ENCODE results near the gene HMGCR. TPM values are rescaled to one million over a fixed set of nuclear protein-coding genes. Genes with fewer than 3 reads are reported as not detected.

Gene HMGCR
- total and polyA plus RNA-seq, 2 donors (not counting 3 experiments of a cell fraction or from before 2014, with no cell fraction given): 39.6 to 104 TPM

GRCh38 chr5:75363726-75364495, 26.9 kb downstream of the HMGCR start:
- Histone ChIP-seq H3K79me2 (ENCODE audit: control insufficient read depth, insufficient read depth, low read length) (no peaks in the 10 kb centered on the region), H3K27ac (ENCODE audit: insufficient read depth, low read depth, low read length) (no peak overlapping the region), H3K4me2 (ENCODE audit: insufficient read depth, low read length) (no peak overlapping the region), H3K4me3 (replicated peaks in 1 of 3; ENCODE audit: insufficient read depth in 1 of 3, low read depth in 1 of 3, low read length in 3 of 3) (no peak overlapping the region), H3K36me3 (ENCODE audit: control insufficient read depth in 2 of 2, extremely low read depth in 1 of 2, insufficient read depth in 2 of 2, low read length in 2 of 2) (peaks cover 15 to 19% of the 10 kb centered on the region in 2 experiments), H3K9me3 (replicated peaks; ENCODE audit: control insufficient read depth, insufficient read depth, low read length) (no peaks in the 10 kb centered on the region), H2AFZ (ENCODE audit: low read depth, low read length) (no peak overlapping the region), H3K27me3 (ENCODE audit: control insufficient read depth in 2 of 2, insufficient read depth in 2 of 2, low read length in 2 of 2) (no peaks in the 10 kb centered on the region), H3K9me1 (replicated peaks; ENCODE audit: control insufficient read depth, extremely low read depth, insufficient read depth, low read length) (no peaks in the 10 kb centered on the region), H3K4me1 (ENCODE audit: control insufficient read depth, extremely low read depth, insufficient read depth, low read length) (peaks cover 12% of the 10 kb centered on the region), H4K20me1 (replicated peaks; ENCODE audit: control insufficient read depth, extremely low read depth, insufficient read depth, low read length) (no peaks in the 10 kb centered on the region), H3K9ac (replicated peaks; ENCODE audit: extremely low read depth, insufficient read depth, low read length) (no peak overlapping the region)
- ChIA-PET POLR2A (no interaction called here), CTCF (interaction anchor here (1.5 to 3.0 kb wide), 3 partner anchors 16 to 317 kb away, joined by 4 to 11 read pairs (median 6); no protein-coding TSS in a partner anchor)
- FAIRE-seq: no peak
- no peak for DNase-seq (ENCODE audit: low read depth, low spot score)
- dilution Hi-C loops (cut with MboI; ENCODE audit: extremely low pct_ligation_motif_present, low sequenced_read_pairs) (no loop called here), intact Hi-C loops (cut with micrococcal nuclease) (no loop called here)
- TF ChIP-seq CTCF (IDR thresholded peaks at IDR 0.05; ENCODE audit: extremely low read depth in 1 of 2, insufficient read depth in 1 of 2, low read depth in 1 of 2, low read length in 2 of 2): no peak
- BruUV-seq (replicated peaks): no TSS peak

- ChIA-PET CTCF (interaction anchor here (1.5 to 3.0 kb wide), 2 partner anchors 17 to 316 kb away, joined by 4 to 11 read pairs; no protein-coding TSS in a partner anchor), POLR2A (no interaction called here)
- dilution Hi-C loops (cut with MboI; ENCODE audit: extremely low pct_ligation_motif_present, low sequenced_read_pairs) (no loop called here), intact Hi-C loops (cut with micrococcal nuclease) (no loop called here)
- no peaks in the 10 kb centered on the region for H4K20me1 ChIP-seq (replicated peaks; ENCODE audit: control insufficient read depth, extremely low read depth, insufficient read depth, low read length)
- no peaks in the 10 kb centered on the region for H3K9me3 ChIP-seq (replicated peaks; ENCODE audit: control insufficient read depth, insufficient read depth, low read length)
- H3K4me3 ChIP-seq (replicated peaks in 1 of 3; ENCODE audit: insufficient read depth in 1 of 3, low read depth in 1 of 3, low read length in 3 of 3): no peak overlapping the region
- H3K4me1 ChIP-seq (ENCODE audit: control insufficient read depth, extremely low read depth, insufficient read depth, low read length): peaks cover 12% of the 10 kb centered on the region
- peaks cover 11% of the 10 kb centered on the region in 2 experiments for H3K36me3 ChIP-seq (ENCODE audit: control insufficient read depth in 2 of 2, extremely low read depth in 1 of 2, insufficient read depth in 2 of 2, low read length in 2 of 2)
- TF ChIP-seq FOS (IDR thresholded peaks at IDR 0.05; ENCODE audit: borderline replicate concordance, insufficient read depth, low read length): no peak
- no peak for TF ChIP-seq JUN (IDR thresholded peaks at IDR 0.05; ENCODE audit: borderline replicate concordance, insufficient read depth, insufficient read length, low read depth)
- TF ChIP-seq POLR2AphosphoS5 (IDR thresholded peaks at IDR 0.05; ENCODE audit: insufficient read depth, low read depth, low read length): no peak
- no peak for TF ChIP-seq MYC (IDR thresholded peaks at IDR 0.05; ENCODE audit: low read depth, low read length)
- TF ChIP-seq MAX (IDR thresholded peaks at IDR 0.05; ENCODE audit: insufficient read depth, insufficient read length): no peak
- TF ChIP-seq POLR2A (IDR thresholded peaks at IDR 0.05; ENCODE audit: low read depth, low read length): no peak
- no peak for TF ChIP-seq GATA2 (IDR thresholded peaks at IDR 0.05; ENCODE audit: insufficient read depth, insufficient read length, low read depth, low read length)
- no peak for TF ChIP-seq CTCF (IDR thresholded peaks at IDR 0.05; ENCODE audit: extremely low read depth in 1 of 2, insufficient read depth in 1 of 2, low read depth in 1 of 2, low read length in 2 of 2)
- TF ChIP-seq EZH2 (IDR thresholded peaks at IDR 0.05; ENCODE audit: borderline replicate concordance, low read depth, low read length, severe bottlenecking): no peak
- FAIRE-seq (no peak), DNase-seq (ENCODE audit: low read depth, low spot score) (no peak)
- H3K27ac ChIP-seq (ENCODE audit: insufficient read depth, low read depth, low read length): no peak overlapping the region
- H3K9ac ChIP-seq (replicated peaks; ENCODE audit: extremely low read depth, insufficient read depth, low read length): no peak overlapping the region
- no peaks in the 10 kb centered on the region for H3K27me3 ChIP-seq (ENCODE audit: control insufficient read depth in 2 of 2, insufficient read depth in 2 of 2, low read length in 2 of 2)
- BruUV-seq (replicated peaks): no TSS peak
- H2AFZ ChIP-seq (ENCODE audit: low read depth, low read length): no peak overlapping the region
- H3K4me2 ChIP-seq (ENCODE audit: insufficient read depth, low read length): no peak overlapping the region
- no peaks in the 10 kb centered on the region for H3K9me1 ChIP-seq (replicated peaks; ENCODE audit: control insufficient read depth, extremely low read depth, insufficient read depth, low read length)
- H3K79me2 ChIP-seq (ENCODE audit: control insufficient read depth, insufficient read depth, low read length): no peaks in the 10 kb centered on the region
These were observed 27.7 kb downstream of the HMGCR start for GRCh38 chr5:75364571-75365280.

All from endothelial cell of umbilical vein (primary cell).